ENCODE data around the gene UBE2R2. TPM values are rescaled to one million over a fixed set of nuclear protein-coding genes. Genes with fewer than 3 reads are reported as not detected.

The UBE2R2 gene
- total RNA-seq, 2 experiments from 2014 or later: 13.7 to 57.3 TPM

DNA sequence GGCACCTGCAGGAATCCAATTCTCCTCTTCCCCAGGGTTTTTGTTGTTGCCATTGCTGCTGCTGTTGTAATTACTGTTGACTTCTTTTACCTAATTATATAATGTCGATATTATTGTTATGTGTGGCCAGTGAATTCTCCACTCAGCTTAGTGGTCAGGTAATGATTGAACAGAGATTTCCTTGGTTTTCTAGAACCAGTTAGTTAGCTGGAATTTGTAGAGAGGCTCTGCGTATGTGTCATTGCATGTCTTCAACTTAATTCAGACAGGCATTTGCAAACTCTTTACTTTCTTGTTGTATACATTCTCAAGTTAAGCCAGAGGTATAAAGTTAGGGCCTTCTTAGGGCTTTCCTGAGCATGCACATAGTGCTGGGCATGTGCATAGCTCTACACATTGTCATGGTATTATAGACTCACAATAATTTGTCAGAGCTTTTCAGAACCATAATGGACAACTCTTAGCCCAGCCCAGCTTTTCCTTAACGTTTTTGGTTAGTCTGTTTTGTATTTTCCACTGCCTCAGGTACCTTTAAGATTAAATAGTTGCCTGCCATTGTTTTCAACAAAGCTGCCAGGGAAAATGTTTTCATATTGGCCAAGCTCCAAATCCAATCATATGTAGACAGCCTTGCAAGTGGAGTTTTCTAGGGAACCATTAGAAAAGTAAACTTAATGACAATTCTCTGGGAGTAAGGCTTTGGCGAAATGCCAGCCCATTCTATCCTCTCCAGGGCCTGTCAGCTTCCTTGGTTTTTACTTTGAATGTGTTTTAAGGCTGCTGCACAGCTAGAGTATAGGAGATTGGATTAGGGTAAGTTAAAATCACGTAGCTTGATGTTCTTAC, 68.1 kb downstream of the UBE2R2 start:
- H3K27ac ChIP-seq (ENCODE audit: low read depth, low read length, poor library complexity, severe bottlenecking): no peak overlapping the region
- H3K9me2 ChIP-seq (ENCODE audit: insufficient read depth, low read length): no peaks in the 10 kb centered on the region
- no peak overlapping the region for H2AFZ ChIP-seq (ENCODE audit: low read length)
- DNase-seq (ENCODE audit: low spot score): no peak
- H3K4me2 ChIP-seq (ENCODE audit: low read length): no peak overlapping the region
- no peak for TF ChIP-seq EZH2phosphoT487 (IDR thresholded peaks at IDR 0.05; ENCODE audit: borderline replicate concordance, low read depth, low read length)
- TF ChIP-seq, protein P1, sequence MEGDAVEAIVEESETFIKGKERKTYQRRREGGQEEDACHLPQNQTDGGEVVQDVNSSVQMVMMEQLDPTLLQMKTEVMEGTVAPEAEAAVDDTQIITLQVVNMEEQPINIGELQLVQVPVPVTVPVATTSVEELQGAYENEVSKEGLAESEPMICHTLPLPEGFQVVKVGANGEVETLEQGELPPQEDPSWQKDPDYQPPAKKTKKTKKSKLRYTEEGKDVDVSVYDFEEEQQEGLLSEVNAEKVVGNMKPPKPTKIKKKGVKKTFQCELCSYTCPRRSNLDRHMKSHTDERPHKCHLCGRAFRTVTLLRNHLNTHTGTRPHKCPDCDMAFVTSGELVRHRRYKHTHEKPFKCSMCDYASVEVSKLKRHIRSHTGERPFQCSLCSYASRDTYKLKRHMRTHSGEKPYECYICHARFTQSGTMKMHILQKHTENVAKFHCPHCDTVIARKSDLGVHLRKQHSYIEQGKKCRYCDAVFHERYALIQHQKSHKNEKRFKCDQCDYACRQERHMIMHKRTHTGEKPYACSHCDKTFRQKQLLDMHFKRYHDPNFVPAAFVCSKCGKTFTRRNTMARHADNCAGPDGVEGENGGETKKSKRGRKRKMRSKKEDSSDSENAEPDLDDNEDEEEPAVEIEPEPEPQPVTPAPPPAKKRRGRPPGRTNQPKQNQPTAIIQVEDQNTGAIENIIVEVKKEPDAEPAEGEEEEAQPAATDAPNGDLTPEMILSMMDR (conservative IDR thresholded peaks at IDR 0.05; ENCODE audit: low read length): no peak
- CTCF ChIA-PET (ENCODE audit: unreplicated experiment): no interaction called here
- intact Hi-C loops (cut with micrococcal nuclease; ENCODE audit: unreplicated experiment): no loop called here
- POLR2A ChIA-PET: interaction anchor here (0.6 to 2.0 kb wide), 5 partner anchors 8 to 81 kb away, joined by 3 to 8 read pairs (median 6); no protein-coding TSS in a partner anchor
- peaks cover 31% of the 10 kb centered on the region for H3K4me1 ChIP-seq (ENCODE audit: insufficient read depth, low read length, poor library complexity, severe bottlenecking)
- peaks cover 46% of the 10 kb centered on the region for H3K36me3 ChIP-seq (ENCODE audit: insufficient read depth, low read length)
- peaks cover 6% of the 10 kb centered on the region for H4K20me1 ChIP-seq (ENCODE audit: insufficient read depth, low read length)
- BruUV-seq (replicated peaks): no TSS peak
- peaks cover 83% of the 10 kb centered on the region for H3K79me2 ChIP-seq (ENCODE audit: insufficient read depth, low read depth, low read length)
- H3K4me3 ChIP-seq (ENCODE audit: low read depth, low read length, poor library complexity, severe bottlenecking): no peak overlapping the region
- no peaks in the 10 kb centered on the region for H3K9me3 ChIP-seq (ENCODE audit: low read length)

DNA sequence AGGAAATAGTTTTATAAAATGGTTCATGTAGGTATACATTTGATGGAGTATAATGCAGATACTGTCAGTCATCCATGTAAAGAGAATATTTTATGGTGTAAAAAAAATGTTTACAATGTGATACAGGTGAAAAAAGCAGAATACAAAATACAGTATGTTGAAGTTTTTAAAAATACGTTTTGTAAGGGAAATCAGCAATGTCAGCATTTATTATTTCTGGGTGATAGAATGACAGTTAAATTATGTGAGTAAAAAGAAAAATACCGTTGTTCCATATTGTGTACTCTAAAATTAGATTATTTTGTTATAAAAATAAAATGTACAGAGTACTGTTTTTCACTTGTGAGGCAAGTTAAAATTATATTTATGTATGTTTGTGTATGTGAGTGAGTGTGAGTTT, 69.0 kb downstream of the UBE2R2 start:
- TF ChIP-seq EZH2phosphoT487 (IDR thresholded peaks at IDR 0.05; ENCODE audit: borderline replicate concordance, low read depth, low read length): no peak
- TF ChIP-seq, protein P1 (conservative IDR thresholded peaks at IDR 0.05; ENCODE audit: low read length): no peak
- CTCF ChIA-PET (ENCODE audit: unreplicated experiment): no interaction called here
- Histone ChIP-seq H2AFZ (ENCODE audit: low read length) (no peak overlapping the region), H4K20me1 (ENCODE audit: insufficient read depth, low read length) (no peaks in the 10 kb centered on the region), H3K4me3 (ENCODE audit: low read depth, low read length, poor library complexity, severe bottlenecking) (no peak overlapping the region), H3K9me2 (ENCODE audit: insufficient read depth, low read length) (no peaks in the 10 kb centered on the region), H3K79me2 (ENCODE audit: insufficient read depth, low read depth, low read length) (peaks cover 76% of the 10 kb centered on the region), H3K9me3 (ENCODE audit: low read length) (no peaks in the 10 kb centered on the region), H3K27ac (ENCODE audit: low read depth, low read length, poor library complexity, severe bottlenecking) (no peak overlapping the region), H3K36me3 (ENCODE audit: insufficient read depth, low read length) (peaks cover 54% of the 10 kb centered on the region), H3K4me1 (ENCODE audit: insufficient read depth, low read length, poor library complexity, severe bottlenecking) (peaks cover 23% of the 10 kb centered on the region), H3K4me2 (ENCODE audit: low read length) (no peak overlapping the region)
- no peak for DNase-seq (ENCODE audit: low spot score)
- BruUV-seq (replicated peaks): no TSS peak
- intact Hi-C loops (cut with micrococcal nuclease; ENCODE audit: unreplicated experiment): no loop called here
- POLR2A ChIA-PET: interaction anchor here (1.9 kb wide), 1 partner anchor 8 kb away, joined by 8 read pairs; no protein-coding TSS in a partner anchor

DNA sequence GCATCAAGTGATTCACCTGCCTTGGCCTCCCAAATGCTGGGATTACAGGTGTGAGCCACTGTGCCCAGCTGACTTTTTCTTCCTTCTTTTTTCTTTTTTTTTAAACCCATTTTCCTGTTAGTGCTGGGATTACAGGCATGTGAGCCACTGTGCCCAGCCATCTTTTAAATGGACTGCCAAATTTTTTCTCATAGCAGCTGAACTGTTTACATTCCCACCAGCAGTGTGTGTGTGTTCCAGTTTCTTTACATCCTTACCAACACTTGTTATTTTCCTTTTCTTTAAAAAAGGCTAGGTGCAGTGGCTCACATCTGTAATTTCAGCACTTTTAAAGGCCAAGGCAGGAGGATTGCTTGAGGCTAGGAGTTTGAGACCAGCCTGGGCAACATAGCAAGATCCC, 76.9 kb downstream of the UBE2R2 start:
- Histone ChIP-seq H2AFZ (ENCODE audit: low read length) (no peak overlapping the region), H3K4me2 (ENCODE audit: low read length) (no peak overlapping the region), H3K27ac (ENCODE audit: low read depth, low read length, poor library complexity, severe bottlenecking) (no peak overlapping the region), H3K9me3 (ENCODE audit: low read length) (no peaks in the 10 kb centered on the region), H3K79me2 (ENCODE audit: insufficient read depth, low read depth, low read length) (peaks cover 52% of the 10 kb centered on the region), H4K20me1 (ENCODE audit: insufficient read depth, low read length) (0 out of 2 replicates have a peak, but pooled peaks cover 5% of the 10 kb centered on the region), H3K4me3 (ENCODE audit: low read depth, low read length, poor library complexity, severe bottlenecking) (no peak overlapping the region), H3K9me2 (ENCODE audit: insufficient read depth, low read length) (no peaks in the 10 kb centered on the region), H3K36me3 (ENCODE audit: insufficient read depth, low read length) (peaks cover 49% of the 10 kb centered on the region), H3K4me1 (ENCODE audit: insufficient read depth, low read length, poor library complexity, severe bottlenecking) (no peaks in the 10 kb centered on the region)
- no peak for DNase-seq (ENCODE audit: low spot score)
- intact Hi-C loops (cut with micrococcal nuclease; ENCODE audit: unreplicated experiment): no loop called here
- TF ChIP-seq, protein P1 (conservative IDR thresholded peaks at IDR 0.05; ENCODE audit: low read length): no peak
- TF ChIP-seq EZH2phosphoT487 (IDR thresholded peaks at IDR 0.05; ENCODE audit: borderline replicate concordance, low read depth, low read length): no peak
- BruUV-seq (replicated peaks): no TSS peak
- ChIA-PET CTCF (ENCODE audit: unreplicated experiment) (no interaction called here), POLR2A (interaction anchor here (0.5 to 1.5 kb wide), 7 partner anchors 9 to 48 kb away, joined by 3 to 8 read pairs (median 3); no protein-coding TSS in a partner anchor)

Measured in OCI-LY7 (cell line).